LNCaP clone FGC (cell line): ENCODE measurements around the gene MATK.

Experiments
- DNase-seq: peaks from one replicate; pipeline ENCODE4 v3.0.0-alpha.2; 2011; ENCODE audit warnings: low read depth
- H3K4me3 ChIP-seq: 2 replicates; pipeline ENCODE4 v1.5.1; 2011; ENCODE audit warnings: mild to moderate bottlenecking, low read depth, low read length, control low read depth
- TF ChIP-seq, protein P1 (sequence below): IDR thresholded peaks from 2 replicates; pipeline ENCODE4 v1.5.1; 2012; ENCODE audit warnings: mild to moderate bottlenecking; ENCODE audit not compliant: control insufficient read depth, insufficient read depth; ENCODE audit errors: extremely low read depth

Gene MATK

DNA sequence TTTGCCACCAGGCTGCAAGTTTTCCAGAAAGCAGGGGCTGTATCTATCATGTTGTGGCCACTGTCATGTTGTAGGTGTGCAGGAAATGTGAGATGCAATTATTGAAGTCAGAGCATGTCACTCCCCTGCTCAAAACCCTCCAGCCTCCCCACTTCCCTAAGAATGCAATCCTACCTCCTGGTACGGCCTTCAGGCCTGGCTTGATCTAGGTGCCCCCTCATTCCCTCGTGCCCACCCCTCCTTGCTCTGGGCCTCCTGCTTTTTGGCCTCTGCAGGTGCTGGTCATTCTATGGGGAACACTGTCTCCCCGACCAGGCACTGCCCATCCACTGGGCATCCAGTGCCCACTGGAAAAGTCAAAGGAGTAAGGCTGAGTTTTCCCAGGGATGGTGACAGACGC is 28.5 kb upstream of the MATK start:
- DNase-seq, result no peak
- no peak overlapping the region for H3K4me3 ChIP-seq
- TF ChIP-seq, protein P1, sequence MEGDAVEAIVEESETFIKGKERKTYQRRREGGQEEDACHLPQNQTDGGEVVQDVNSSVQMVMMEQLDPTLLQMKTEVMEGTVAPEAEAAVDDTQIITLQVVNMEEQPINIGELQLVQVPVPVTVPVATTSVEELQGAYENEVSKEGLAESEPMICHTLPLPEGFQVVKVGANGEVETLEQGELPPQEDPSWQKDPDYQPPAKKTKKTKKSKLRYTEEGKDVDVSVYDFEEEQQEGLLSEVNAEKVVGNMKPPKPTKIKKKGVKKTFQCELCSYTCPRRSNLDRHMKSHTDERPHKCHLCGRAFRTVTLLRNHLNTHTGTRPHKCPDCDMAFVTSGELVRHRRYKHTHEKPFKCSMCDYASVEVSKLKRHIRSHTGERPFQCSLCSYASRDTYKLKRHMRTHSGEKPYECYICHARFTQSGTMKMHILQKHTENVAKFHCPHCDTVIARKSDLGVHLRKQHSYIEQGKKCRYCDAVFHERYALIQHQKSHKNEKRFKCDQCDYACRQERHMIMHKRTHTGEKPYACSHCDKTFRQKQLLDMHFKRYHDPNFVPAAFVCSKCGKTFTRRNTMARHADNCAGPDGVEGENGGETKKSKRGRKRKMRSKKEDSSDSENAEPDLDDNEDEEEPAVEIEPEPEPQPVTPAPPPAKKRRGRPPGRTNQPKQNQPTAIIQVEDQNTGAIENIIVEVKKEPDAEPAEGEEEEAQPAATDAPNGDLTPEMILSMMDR, result no peak

GRCh38 chr19:3813473-3814392 is 27.6 kb upstream of the MATK start:
- no peak overlapping the region for H3K4me3 ChIP-seq
- TF ChIP-seq, protein P1, result no peak
- DNase-seq, result no peak

DNA sequence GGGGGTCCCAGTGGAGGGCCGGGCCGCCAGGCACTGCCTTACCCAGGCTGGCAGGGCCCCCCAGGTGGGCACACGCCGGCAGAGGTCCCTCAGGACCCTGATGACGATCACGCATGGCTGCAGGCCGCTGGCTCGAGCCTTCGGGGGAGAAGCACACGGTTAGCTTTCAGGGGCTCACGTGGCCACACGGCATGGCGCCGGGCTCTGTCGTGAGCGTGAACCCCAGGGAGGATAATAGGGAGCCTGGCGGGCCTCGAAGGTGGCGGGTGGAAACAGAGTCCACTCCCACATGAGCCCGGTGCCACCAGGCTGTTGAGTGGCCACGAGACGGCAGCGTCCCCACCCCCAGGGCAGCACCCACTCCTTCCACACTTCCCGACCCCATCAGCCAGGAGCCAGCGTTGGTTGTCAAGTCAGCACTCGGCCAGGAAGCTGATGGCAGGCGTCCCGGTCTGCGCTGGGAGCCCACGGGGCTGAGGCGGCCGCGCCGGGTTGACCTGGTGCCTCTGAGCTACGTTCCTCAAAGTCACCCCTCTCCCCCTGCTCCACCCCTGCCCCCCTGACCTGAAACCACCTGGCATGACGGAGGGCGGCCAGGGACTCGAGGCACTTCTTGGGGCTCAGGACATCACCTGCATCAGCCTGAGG is 24.7 kb upstream of the MATK start:
- no peak overlapping the region for H3K4me3 ChIP-seq
- DNase-seq, result no peak
- TF ChIP-seq, protein P1, result no peak

- DNase-seq, result no peak
- no peak overlapping the region for H3K4me3 ChIP-seq
- TF ChIP-seq, protein P1, result no peak
These were observed 23.9 kb upstream of the MATK start for GRCh38 chr19:3809881-3810707.

DNA sequence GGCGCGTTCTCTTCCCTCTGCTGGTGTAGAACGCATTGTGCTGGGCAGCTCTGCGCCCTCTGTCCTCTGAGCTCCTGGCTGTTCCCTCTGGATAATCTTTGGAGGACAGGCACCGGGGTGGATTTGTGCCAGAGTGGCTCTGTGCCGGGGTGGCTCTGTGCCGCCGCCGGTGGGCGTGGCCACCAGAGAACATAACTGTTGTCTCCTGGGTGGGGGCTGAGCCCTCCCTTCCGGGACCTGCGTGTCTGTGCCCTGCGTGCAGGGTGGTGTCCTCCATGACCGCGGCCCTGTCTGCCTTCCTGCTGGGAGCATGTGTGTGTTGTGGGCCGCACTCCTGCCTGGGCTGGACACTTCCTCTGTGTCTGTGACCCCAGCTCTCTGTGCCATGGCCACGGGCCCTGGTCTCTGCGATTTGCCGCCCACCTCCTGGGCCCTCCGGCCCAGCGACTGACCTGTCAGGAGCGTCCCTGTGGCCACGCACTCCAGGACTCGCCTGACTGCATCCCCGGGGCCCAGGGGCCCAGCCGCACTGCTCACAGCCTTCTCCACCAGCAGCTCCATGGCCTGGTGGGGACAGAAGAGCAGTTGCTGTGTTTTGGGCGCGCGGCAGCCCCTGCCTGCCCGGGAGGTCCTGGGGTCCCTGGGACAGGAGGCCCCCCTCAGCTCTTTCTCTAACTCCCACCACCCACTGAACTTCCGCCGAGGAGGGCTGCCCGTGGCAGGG is 22.4 kb upstream of the MATK start:
- H3K4me3 ChIP-seq, result no peak overlapping the region
- TF ChIP-seq, protein P1, result no peak
- peak; percentile 7 for DNase-seq
